NCI-H82 treated with DMSO at 0.1 percent for 48 hours (cell line): ENCODE measurements around the gene XAGE3.
"Not testable (repeated sequence)": the region's sequence is repeated elsewhere in the genome, so short reads cannot be mapped to it uniquely, and the experiment has no call there.

Experiments used
- DNase-seq: peaks from one replicate; lab custom pipeline; 2025; ENCODE audit not compliant: unreplicated experiment; lab: John Stamatoyannopoulos, UW

Gene XAGE3, protein sequence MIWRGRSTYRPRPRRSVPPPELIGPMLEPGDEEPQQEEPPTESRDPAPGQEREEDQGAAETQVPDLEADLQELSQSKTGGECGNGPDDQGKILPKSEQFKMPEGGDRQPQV

DNA sequence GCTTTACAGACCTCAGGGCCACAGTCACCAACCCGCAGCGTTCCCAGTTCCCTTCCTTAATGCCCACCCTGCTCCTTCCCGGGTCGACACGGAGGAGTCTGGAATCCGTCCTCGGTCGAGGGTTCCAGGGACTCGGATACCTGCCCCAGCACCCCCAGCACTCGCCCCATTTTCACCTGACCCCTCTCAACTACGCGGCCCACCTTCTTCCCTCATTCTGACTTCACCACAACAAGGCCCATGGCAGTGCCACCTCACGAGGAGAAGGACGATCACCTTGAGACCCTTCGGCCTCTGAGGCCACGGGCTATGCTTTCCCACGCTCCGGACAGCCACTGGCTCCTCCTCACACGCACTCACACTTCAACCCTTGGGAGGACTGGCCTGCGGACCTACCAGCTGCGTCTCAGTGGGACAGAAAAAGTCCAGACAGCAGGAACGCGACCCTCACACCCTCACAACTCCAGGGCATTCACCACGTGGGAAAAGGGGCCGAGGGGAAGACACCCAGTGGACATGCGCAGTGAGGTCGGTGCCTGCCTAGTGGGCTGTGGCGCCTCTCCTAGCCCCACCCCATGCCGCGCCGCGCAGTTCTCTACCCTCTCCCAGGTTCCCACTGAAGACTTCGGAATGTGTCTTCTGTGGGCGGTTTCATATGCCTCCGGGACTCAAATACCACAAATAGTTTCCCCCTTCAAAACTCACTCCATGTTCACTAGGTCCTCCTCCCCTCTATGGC, at the start of gene XAGE3:
XAGE3 (minus strand) TSS at position 474 of the 739 bp plus-strand sequence. CDS start 950 bp downstream, outside the sequence.
- DNase-seq = no peak

DNA sequence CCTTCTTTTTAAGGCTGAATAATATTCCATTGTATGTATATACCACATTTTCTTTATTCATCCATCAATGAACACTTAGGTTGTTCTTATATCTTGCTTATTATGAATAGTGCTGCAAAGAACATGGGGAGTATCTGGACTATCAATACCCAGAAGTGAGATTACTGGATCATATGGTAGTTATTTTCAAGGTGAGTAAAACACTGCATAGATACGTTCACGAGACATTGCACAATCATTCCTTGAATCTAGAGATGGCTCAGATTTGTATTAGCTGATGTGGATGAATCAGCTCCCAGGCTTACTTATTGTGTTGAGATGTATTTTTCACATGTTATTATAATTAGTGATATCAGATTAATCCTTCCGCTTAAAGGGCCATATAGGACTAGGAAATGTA, 46.8 kb upstream of the XAGE3 start:
- not testable (repeated sequence) for DNase-seq

DNA sequence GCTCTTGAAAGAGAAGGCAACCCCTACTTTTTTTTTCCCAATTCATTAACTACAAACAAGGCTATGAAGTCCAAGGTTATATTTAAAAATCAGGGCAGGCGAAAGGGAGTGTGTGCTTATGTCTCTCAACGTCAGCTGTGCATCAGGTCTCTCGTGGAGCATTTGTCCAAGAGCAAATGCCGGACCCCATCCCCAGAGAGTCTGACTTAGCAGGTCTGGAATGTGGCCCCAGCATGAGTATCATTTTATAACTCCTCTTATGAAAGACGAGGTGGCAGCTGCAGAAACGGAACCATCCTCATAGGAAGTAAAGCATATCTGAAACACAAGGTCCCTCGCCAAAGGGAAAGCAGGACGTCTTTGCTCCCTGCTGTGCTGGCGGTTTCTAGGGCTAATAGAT, 45.8 kb upstream of the XAGE3 start:
- DNase-seq = not testable (repeated sequence)

DNA sequence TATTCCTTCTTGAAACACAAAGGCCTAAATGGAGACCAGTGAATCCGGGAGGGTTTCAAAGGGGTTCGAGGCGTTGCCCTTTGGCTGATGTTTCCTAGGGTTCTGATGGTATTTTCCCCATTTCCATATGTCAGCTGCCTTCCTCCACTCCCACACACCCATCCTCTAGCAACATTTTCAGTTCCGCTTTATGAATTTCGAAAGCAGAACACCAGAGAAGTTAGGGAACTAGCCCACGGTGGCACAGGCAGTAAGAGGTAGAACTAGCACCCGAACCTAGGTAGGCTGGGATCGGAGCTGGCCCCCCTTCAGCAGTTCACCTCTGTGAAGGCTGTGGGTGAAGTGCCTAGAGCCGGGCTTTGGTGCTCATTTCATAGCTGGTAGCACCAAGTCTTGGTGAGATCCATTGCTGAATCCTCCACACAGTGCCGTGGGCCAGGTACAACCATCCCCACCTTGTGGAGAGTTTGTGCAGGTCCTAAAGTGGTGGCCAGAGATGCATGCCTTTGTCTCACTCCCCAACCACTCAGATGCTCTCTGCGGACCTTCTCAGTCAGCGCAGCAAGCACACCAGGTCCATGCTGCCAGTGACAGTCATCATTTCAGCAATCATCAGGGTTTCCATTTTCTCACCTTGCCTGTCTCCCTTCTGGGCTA, 41.6 kb upstream of the XAGE3 start:
- DNase-seq = not testable (repeated sequence)

DNA sequence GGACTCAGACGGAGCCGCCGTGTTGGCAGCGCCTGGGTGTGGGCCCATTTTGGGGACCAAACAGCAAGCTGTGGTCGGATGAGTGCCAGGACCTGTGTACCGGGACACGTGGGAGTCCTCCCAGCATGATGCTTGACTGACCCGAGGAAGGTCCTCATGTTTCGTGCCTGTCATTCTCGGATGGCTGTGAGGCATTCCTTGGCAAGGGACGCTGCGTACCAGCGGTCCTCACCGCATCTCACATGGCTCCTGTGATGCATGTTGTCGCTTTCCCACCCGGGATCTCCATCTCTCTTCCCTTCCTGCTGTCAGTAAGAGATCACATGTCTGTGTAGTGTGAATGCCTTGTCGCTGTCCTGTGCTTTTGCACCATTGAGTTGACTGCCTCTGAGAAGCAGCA, 40.0 kb upstream of the XAGE3 start:
- DNase-seq = not testable (repeated sequence)

DNA sequence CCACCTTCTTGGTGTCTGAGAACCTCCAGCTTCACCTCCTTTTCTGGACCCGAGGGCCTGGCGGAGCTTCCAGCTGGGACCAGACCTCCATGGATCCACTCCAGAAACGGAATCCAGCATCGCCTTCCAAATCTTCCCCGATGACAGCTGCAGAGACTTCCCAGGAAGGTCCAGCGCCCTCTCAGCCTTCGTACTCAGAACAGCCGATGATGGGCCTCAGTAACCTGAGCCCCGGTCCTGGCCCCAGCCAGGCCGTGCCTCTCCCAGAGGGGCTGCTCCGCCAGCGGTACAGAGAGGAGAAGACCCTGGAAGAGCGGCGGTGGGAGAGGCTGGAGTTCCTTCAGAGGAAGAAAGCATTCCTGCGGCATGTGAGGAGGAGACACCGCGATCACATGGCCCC, 39.3 kb upstream of the XAGE3 start:
- DNase-seq = not testable (repeated sequence)

DNA sequence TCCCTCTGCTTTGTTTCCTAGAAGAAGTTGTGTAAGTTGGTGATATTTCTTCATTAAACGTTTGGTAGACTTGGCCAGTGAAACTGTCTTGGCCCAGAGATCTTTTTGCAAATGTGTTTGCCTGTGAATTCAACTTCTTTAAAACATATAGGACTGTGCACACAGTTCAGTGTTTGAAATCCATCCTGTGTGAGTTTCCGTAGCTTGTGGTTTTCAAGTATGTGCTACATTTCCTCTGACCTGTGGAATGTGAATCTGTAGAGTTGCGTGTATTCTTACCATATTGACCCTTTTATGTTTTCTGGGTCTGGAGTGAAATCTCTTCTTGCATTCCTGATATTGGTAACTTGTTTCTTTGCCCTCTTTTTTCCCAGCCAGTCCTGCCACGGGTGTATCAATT, 38.2 kb upstream of the XAGE3 start:
- DNase-seq = not testable (repeated sequence)

DNA sequence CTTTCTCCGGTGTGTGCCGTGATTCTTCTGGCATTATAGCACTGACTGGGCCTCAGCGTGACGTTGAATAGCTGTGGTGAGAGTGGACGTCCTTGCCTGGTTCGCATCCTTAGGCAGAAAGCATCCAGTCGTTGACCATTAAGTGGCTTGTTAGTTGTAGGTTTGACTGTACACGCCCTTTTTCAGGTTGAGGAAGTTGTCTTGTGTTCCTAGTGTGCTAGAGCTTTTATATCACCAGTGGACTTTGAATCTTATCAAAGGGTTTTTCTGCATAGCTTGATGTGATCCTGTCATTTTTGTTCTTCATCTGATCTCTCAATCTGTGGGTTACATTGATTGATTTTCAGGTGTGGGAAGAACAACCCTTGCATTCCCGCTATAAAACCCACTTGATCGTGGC, 37.6 kb upstream of the XAGE3 start:
- not testable (repeated sequence) for DNase-seq

DNA sequence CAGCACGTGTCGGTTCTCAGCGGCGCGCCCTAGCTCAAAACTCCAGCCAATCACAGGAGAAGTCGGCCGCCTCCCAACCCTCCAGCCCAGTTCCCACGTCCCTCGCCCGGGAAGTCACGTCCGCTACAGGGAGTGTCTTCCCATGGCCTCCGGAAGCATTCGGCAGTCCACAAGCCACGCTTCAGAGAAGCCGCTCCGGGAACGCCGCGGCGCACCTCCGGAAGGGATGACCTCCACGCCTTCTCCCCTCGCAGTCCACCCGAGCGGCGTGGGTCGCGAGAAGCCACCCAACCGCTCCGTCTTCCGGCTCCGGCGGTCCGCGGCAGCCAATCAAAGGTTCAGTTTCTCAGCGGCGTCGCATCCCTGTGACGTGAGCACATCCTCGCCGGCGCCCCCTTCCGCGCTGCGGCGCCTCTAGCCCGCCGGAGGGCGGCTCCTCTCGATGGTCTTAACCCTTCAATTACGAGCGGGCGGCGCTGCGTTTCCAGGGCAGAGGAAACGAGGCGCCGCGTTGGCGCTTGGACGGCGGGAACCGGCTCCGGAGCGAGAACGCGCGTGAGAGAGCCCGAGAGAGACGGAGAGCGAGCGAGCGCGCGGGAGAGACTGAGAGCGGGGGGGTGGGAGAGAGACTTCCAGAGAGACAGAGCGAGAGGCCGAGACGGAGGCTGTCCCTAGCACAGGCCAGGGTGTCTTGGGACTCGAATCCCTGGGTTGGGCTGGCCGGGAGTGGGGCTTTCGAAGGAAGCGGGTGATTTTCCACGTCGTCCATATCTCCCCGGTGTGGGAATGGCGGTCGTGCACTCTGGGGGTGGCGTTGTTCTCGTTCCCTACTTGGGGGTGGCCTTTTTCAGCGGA, 29.2 kb upstream of the XAGE3 start, which contains the start of gene FAM156B:
FAM156B (plus strand) TSS at position 476 of the 855 bp plus-strand sequence. CDS start 9,896 bp downstream, outside the sequence.
- DNase-seq = not testable (repeated sequence)

DNA sequence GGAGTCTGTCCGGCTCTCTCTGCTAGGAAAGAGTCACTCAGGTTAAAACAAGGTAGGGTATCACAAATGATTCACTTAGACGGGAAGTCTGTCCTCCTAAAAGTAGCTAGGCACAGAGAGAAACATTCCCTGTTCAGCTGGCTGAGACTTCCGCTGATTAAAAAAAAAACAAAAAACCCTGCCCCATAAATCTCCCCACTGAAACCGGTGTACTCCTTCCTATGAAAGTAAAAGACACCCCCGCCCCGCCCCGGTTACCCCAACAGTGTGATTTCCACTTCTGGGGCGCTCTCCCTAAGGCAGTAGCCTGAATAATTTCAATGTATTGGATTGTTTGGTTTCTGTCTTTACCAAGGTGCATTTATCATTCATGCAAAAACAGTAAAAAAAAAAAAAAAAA, 28.6 kb upstream of the XAGE3 start:
- not testable (repeated sequence) for DNase-seq

DNA sequence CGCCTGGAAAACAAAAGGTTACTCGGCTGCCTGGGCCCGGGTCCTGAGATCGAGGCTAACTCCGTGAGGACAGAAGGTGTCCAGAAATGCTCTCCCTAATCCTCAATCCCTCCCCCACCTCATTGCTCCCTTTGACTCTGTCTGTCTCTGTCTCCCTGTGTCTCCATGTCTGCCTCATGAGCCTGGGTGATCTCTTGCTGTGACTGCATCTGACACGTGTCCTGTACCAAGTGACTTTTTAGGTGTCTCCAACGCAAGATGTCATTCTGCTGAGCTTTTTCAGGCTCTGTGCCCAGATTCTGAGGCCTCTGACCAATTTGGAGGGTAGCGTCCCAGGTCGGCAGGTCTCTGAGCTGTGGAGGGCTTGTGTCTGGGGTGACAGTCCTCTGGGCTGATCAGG, 20.2 kb upstream of the XAGE3 start:
- not testable (repeated sequence) for DNase-seq

DNA sequence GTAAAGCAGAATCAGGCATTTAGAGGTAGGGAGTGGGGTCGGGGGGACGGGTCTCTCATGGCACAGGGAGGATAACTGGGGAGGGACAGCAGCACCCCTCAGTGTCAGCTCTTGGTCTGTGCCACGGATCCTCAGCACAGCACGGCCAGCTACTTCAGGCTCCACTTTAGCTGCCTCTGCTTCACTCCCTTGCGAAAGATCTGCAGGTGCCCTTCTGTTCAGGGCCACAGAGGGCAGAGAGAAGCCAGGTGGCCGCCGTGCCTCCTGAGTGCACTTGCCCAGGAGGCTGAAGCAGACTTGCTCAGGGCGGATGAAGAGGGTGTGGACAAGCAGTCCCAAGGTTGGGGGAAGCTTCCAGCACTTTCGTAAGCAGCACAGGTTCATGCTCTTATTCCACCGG, 19.6 kb upstream of the XAGE3 start:
- not testable (repeated sequence) for DNase-seq

DNA sequence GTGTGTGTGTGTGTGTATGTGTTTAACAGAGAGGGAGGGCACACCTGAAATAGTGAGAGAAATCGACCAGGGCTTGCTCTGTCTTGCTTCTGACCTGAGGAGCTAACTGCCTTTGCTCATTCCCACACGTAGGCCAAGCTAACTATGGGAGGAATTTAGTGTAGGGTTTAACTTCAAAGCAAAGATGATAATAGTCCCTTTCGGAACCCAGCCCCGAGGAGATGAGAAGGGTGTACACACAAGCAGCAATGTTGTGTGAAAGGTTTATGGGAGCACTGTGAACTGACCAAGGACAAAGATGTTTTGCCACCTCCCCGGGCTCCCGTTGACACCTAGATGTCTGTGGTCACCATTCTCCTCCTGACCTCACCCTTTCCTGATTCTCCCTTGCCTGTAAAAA, 8.5 kb upstream of the XAGE3 start:
- not testable (repeated sequence) for DNase-seq

DNA sequence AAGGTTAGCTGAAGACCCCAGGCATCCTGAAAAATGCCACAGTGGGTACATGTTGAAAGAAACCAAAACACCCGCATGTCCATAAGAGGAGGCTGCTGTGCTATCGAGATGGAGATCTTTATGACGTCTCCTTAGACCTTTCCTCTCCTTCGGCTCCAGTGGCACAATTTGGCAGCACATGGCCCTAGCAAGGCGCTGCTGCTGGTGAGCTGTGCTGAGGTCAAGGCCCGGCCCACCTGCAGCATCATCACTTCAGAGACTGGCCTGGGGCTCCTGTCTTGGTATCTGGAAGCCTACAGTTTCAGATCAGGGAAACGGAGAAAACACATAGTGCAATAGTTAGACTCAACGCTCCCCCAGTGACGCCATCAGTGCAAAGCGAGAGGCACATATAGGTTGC, 7.6 kb upstream of the XAGE3 start:
- not testable (repeated sequence) for DNase-seq

DNA sequence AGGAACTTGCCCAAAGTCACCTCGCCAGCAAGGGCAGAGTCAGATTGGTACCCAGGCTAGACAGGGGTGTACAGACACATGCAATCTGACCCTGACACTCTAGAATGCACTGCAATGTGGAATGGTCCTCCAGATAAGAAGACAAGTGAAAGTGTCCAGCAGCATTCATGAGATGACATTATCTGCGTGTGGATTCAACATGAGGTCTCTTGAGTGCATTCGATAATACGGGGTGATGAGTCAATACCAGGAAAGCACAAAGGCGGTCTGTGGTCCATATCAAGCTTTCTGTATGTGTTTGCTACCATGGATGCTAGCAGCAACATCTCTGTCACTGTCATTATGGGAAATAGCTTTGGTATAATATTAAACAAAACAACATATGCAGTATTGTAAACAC, 6.8 kb upstream of the XAGE3 start:
- DNase-seq = no peak

DNA sequence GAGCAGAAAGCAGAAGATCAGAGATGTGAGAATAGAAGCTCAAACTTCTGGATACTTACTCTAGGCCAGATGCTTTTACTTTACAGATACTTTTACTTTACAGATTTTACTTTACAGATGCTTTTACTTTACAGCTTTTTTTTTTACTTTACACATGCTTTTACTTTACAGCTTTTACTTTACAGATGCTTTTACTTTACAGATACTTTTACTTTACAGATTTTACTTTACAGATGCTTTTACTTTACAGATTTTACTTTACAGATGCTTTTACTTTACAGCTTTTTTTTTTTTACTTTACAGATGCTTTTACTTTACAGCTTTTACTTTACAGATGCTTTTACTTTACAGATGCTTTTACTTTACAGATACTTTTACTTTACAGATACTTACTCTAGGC, 5.9 kb upstream of the XAGE3 start:
- not testable (repeated sequence) for DNase-seq

DNA sequence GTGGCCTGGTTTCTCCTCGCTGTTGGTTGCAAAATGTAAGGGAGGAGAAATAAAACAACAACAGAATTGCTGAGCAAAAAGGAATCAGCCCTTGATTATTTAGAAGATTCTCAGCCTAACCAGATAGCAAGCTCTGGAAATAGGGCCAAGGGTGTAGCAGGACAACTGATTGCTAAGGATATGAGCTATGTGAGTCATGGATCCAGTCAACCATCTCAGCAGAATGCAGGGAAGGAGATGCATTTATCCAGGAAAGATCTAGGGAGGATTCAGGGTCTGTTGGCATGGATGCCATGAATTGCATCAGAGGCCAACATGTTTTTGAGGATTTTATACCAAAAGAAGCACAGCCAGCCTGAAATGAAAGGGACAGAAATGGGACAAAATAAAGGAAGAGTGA, 2.2 kb upstream of the XAGE3 start:
- DNase-seq = no peak

DNA sequence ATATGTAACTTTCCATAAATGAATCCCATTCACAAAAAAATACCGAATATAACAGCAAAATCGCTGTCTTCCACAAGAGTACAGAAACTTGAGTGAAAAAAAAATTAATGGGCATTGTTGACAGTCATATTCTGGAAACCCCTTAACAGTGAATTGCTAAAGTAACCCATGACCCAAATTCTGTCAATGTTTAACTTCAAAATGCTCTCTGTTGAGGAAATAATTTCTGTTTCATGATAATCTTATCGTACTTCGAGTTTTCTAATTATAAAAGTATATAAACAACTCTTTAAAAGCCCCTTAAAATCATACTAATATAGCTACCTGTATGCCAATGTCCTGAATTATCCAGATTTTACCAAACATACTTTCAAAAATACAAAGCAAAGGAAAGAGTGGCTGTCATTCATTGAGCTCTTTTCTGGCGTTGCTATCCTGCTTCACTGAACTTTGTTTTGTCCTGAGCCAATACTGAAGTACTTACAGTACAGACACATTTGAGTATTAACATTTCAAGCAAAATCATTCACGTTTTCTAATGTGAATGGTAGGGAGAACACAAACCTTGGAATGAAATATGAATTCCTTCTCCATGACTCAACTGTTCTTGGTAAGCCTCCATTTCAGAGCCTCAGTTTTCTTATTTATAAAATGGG, 2.4 kb downstream of the XAGE3 start:
- DNase-seq = no peak

DNA sequence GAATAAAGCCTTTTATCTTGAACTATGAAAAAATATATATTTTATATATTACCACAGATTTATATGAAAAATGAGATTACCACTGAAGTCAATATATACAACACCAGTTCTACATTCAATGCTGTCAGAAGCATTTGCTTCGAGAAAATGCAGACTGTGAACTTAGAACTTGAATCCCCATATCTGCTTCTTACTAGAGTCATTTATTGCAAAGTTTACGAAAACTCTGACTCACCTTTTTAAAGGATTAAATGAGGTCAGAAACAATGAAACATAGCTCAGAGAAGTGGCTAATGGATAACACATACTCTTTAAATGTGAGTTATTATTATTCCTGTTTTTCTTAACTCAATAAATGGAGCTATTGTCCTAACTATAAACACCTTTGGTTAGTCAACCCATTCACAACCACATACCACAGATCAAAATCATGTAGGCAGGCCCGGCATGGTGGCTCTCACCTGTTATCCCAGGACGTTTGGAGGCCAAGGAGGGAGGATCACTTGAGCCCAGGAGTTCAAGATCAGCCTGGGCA, 10.8 kb downstream of the XAGE3 start:
- not testable (repeated sequence) for DNase-seq

DNA sequence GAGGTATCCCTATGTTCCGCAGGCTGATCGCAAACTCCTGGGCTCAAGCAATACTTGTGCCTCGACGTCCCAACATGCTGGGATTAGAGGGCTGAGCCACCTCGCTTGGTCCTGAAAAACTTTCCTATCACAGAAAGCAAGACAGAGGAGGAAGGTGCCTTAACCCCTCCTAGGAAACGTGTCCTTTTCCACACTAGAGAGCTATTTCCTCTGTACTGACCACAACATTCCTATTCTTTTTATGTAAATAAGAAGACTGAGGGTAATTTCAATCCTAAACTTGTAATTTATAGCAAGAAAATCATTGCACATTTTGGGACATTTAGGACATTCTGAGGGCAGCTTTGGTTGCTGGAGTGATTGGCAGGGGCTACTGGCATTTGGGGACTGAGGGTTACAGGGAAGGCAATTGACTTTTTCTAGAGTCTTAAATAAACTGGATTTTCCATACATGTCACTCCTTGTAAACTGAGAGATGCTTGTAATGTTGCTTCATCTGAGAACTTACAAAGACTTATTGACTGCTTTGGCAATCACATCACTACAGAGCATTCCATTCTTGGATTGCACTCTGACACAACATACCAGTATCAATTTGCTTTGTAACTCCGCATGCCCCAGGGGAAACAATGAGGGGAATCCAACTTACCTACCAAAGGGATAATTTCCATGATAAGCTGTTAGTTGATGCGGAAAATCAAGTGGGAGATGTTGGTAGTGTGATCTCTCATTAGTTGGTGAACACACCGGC, 15.6 kb downstream of the XAGE3 start:
- no peak for DNase-seq
